ENCODE results near the gene KRT23.

- TF ChIP-seq, protein P1, sequence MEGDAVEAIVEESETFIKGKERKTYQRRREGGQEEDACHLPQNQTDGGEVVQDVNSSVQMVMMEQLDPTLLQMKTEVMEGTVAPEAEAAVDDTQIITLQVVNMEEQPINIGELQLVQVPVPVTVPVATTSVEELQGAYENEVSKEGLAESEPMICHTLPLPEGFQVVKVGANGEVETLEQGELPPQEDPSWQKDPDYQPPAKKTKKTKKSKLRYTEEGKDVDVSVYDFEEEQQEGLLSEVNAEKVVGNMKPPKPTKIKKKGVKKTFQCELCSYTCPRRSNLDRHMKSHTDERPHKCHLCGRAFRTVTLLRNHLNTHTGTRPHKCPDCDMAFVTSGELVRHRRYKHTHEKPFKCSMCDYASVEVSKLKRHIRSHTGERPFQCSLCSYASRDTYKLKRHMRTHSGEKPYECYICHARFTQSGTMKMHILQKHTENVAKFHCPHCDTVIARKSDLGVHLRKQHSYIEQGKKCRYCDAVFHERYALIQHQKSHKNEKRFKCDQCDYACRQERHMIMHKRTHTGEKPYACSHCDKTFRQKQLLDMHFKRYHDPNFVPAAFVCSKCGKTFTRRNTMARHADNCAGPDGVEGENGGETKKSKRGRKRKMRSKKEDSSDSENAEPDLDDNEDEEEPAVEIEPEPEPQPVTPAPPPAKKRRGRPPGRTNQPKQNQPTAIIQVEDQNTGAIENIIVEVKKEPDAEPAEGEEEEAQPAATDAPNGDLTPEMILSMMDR (IDR thresholded peaks at IDR 0.05 in 2 of 3, conservative IDR thresholded peaks at IDR 0.05 in 1 of 3; ENCODE audit: borderline replicate concordance in 1 of 3, insufficient read depth in 1 of 3, low read depth in 2 of 3, low read length in 2 of 3): no peak
- no peak for TF ChIP-seq POLR2AphosphoS5 (IDR thresholded peaks at IDR 0.05; ENCODE audit: low read depth, low read length)
- TF ChIP-seq ZNF274 (IDR thresholded peaks at IDR 0.05; ENCODE audit: low read depth, low read length): no peak
- TF ChIP-seq MAX (IDR thresholded peaks at IDR 0.05): no peak
- TF ChIP-seq POLR2A (IDR thresholded peaks at IDR 0.05; ENCODE audit: borderline replicate concordance, extremely low read depth, insufficient read depth, insufficient read length): no peak
- no peak for TF ChIP-seq EGR1 (IDR thresholded peaks at IDR 0.05; ENCODE audit: low read depth)
- no peak for TF ChIP-seq EZH2 (IDR thresholded peaks at IDR 0.05)
- TF ChIP-seq, protein P2, sequence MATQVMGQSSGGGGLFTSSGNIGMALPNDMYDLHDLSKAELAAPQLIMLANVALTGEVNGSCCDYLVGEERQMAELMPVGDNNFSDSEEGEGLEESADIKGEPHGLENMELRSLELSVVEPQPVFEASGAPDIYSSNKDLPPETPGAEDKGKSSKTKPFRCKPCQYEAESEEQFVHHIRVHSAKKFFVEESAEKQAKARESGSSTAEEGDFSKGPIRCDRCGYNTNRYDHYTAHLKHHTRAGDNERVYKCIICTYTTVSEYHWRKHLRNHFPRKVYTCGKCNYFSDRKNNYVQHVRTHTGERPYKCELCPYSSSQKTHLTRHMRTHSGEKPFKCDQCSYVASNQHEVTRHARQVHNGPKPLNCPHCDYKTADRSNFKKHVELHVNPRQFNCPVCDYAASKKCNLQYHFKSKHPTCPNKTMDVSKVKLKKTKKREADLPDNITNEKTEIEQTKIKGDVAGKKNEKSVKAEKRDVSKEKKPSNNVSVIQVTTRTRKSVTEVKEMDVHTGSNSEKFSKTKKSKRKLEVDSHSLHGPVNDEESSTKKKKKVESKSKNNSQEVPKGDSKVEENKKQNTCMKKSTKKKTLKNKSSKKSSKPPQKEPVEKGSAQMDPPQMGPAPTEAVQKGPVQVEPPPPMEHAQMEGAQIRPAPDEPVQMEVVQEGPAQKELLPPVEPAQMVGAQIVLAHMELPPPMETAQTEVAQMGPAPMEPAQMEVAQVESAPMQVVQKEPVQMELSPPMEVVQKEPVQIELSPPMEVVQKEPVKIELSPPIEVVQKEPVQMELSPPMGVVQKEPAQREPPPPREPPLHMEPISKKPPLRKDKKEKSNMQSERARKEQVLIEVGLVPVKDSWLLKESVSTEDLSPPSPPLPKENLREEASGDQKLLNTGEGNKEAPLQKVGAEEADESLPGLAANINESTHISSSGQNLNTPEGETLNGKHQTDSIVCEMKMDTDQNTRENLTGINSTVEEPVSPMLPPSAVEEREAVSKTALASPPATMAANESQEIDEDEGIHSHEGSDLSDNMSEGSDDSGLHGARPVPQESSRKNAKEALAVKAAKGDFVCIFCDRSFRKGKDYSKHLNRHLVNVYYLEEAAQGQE (IDR thresholded peaks at IDR 0.05; ENCODE audit: low read depth): no peak
- no peak for TF ChIP-seq JUND (IDR thresholded peaks at IDR 0.05)
Observed at GRCh38 chr17:40945414-40945813, 8.0 kb upstream of the KRT23 start.

Measured in HCT116 (cell line).